ENCODE measurements around the gene AP2A2.
"Not testable (repeated sequence)": the region's sequence is repeated elsewhere in the genome, so short reads cannot be mapped to it uniquely, and the experiment has no call there.

Gene AP2A2

DNA sequence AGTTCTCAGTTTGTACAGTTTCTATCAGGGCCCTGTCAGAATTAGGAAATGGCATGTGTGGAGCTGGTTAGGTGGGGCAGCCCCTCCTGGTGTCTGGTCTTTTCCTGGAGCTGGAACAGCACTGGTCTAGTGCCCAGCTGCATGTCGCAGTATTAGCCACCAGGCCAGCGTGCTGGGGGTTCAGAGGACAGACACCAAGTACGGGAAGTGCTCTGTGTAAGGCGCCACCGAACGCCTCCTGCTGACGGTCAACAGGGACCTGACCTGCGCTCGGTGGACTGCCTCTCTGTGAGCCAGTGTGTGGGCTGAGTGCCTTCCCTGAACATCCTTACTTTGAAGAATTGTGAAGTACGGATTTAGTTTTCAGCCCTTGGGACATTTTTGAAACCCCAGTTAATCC is 33.9 kb downstream of the AP2A2 start:
- POLR2A ChIA-PET: no interaction called here
- TF ChIP-seq ZNF544 (tag by site-specific recombination; IDR thresholded peaks at IDR 0.05) (no peak), ZNF248 (tag by site-specific recombination; IDR thresholded peaks at IDR 0.05) (no peak)
- TF ChIP-seq, protein P1, sequence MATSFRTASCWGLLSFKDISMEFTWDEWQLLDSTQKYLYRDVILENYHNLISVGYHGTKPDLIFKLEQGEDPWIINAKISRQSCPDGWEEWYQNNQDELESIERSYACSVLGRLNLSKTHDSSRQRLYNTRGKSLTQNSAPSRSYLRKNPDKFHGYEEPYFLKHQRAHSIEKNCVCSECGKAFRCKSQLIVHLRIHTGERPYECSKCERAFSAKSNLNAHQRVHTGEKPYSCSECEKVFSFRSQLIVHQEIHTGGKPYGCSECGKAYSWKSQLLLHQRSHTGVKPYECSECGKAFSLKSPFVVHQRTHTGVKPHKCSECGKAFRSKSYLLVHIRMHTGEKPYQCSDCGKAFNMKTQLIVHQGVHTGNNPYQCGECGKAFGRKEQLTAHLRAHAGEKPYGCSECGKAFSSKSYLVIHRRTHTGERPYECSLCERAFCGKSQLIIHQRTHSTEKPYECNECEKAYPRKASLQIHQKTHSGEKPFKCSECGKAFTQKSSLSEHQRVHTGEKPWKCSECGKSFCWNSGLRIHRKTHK (tag by site-specific recombination; IDR thresholded peaks at IDR 0.05): no peak
- TF ChIP-seq, protein P2, sequence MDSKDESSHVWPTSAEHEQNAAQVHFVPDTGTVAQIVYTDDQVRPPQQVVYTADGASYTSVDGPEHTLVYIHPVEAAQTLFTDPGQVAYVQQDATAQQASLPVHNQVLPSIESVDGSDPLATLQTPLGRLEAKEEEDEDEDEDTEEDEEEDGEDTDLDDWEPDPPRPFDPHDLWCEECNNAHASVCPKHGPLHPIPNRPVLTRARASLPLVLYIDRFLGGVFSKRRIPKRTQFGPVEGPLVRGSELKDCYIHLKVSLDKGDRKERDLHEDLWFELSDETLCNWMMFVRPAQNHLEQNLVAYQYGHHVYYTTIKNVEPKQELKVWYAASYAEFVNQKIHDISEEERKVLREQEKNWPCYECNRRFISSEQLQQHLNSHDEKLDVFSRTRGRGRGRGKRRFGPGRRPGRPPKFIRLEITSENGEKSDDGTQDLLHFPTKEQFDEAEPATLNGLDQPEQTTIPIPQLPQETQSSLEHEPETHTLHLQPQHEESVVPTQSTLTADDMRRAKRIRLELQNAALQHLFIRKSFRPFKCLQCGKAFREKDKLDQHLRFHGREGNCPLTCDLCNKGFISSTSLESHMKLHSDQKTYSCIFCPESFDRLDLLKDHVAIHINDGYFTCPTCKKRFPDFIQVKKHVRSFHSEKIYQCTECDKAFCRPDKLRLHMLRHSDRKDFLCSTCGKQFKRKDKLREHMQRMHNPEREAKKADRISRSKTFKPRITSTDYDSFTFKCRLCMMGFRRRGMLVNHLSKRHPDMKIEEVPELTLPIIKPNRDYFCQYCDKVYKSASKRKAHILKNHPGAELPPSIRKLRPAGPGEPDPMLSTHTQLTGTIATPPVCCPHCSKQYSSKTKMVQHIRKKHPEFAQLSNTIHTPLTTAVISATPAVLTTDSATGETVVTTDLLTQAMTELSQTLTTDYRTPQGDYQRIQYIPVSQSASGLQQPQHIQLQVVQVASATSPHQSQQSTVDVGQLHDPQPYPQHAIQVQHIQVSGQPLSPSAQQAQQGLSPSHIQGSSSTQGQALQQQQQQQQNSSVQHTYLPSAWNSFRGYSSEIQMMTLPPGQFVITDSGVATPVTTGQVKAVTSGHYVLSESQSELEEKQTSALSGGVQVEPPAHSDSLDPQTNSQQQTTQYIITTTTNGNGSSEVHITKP (tag by site-specific recombination; IDR thresholded peaks at IDR 0.05): no peak
- TF ChIP-seq, protein P3, sequence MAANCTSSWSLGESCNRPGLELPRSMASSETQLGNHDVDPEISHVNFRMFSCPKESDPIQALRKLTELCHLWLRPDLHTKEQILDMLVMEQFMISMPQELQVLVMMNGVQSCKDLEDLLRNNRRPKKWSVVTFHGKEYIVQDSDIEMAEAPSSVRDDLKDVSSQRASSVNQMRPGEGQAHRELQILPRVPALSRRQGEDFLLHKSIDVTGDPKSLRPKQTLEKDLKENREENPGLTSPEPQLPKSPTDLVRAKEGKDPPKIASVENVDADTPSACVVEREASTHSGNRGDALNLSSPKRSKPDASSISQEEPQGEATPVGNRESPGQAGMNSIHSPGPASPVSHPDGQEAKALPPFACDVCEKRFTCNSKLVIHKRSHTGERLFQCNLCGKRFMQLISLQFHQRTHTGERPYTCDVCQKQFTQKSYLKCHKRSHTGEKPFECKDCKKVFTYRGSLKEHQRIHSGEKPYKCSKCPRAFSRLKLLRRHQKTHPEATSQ (tag by site-specific recombination; IDR thresholded peaks at IDR 0.05): no peak
- H3K9me3 ChIP-seq (ENCODE audit: control insufficient read depth, insufficient read depth, low read depth, low read length): no peaks in the 10 kb centered on the region
- no peak overlapping the region for H3K4me3 ChIP-seq (ENCODE audit: low read depth, low read length)
- H3K36me3 ChIP-seq (ENCODE audit: control insufficient read depth in 2 of 2, insufficient read depth in 1 of 2, low read length in 2 of 2): peaks cover 0 to 71% of the 10 kb centered on the region in 2 experiments; a peak in 2 of 3 replicates
- CTCF ChIA-PET: no interaction called here
- H3K4me1 ChIP-seq (ENCODE audit: control insufficient read depth, insufficient read depth, low read length): no peaks in the 10 kb centered on the region
- no peak overlapping the region for H3K27ac ChIP-seq (ENCODE audit: extremely low read depth, low read depth, low read length)

DNA sequence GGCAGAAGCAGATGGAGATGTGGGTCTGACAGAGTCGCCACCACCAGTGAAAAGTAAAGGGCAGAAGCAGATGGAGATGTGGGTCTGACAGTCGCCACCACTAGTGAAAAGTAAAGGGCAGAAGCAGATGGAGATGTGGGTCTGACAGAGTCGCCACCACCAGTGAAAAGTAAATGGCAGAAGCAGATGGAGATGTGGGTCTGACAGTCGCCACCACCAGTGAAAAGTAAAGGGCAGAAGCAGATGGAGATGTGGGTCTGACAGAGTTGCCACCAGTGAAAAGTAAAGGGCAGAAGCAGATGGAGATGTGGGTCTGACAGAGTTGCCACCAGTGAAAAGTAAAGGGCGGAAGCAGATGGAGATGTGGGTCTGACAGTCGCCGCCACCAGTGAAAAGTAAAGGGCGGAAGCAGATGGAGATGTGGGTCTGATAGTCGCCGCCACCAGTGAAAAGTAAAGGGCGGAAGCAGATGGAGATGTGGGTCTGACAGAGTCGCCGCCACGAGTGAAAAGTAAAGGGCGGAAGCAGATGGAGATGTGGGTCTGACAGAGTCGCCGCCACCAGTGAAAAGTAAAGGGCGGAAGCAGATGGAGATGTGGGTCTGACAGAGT is 35.7 kb downstream of the AP2A2 start:
- CTCF ChIA-PET; POLR2A ChIA-PET; H3K9me3 ChIP-seq (ENCODE audit: control insufficient read depth, insufficient read depth, low read depth, low read length); H3K4me3 ChIP-seq (ENCODE audit: low read depth, low read length); H3K27ac ChIP-seq (ENCODE audit: extremely low read depth, low read depth, low read length); H3K4me1 ChIP-seq (ENCODE audit: control insufficient read depth, insufficient read depth, low read length): not testable (repeated sequence)
- H3K36me3 ChIP-seq (ENCODE audit: control insufficient read depth in 2 of 2, insufficient read depth in 1 of 2, low read length in 2 of 2): peaks cover 0 to 80% of the 10 kb centered on the region in 2 experiments; a peak in 2 of 3 replicates

DNA sequence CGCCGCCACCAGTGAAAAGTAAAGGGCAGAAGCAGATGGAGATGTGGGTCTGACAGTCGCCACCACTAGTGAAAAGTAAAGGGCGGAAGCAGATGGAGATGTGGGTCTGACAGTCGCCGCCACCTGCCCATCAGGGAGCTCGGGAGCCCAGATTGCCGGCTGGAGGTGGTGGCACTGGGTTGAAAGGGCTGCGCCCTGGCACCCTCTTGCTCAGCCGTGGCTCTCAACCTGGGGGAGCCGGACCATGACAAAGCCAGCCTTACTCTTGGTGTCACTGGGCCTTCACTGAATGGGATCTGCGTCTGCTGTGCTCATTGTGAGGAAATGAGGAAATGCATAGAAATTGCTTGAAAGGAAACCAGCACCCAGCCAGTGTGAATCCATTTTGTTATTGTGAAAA is 36.3 kb downstream of the AP2A2 start:
- POLR2A ChIA-PET: no interaction called here
- Histone ChIP-seq H3K4me3 (ENCODE audit: low read depth, low read length) (no peak overlapping the region), H3K27ac (ENCODE audit: extremely low read depth, low read depth, low read length) (no peak overlapping the region), H3K4me1 (ENCODE audit: control insufficient read depth, insufficient read depth, low read length) (no peaks in the 10 kb centered on the region), H3K9me3 (ENCODE audit: control insufficient read depth, insufficient read depth, low read depth, low read length) (no peaks in the 10 kb centered on the region), H3K36me3 (ENCODE audit: control insufficient read depth in 2 of 2, insufficient read depth in 1 of 2, low read length in 2 of 2) (peaks cover 0 to 75% of the 10 kb centered on the region in 2 experiments; a peak in 2 of 3 replicates)
- CTCF ChIA-PET: no interaction called here
- no peak for TF ChIP-seq REPIN1 (tag by site-specific recombination; IDR thresholded peaks at IDR 0.05; ENCODE audit: low read depth)
- no peak for TF ChIP-seq ZNF155 (tag by site-specific recombination; IDR thresholded peaks at IDR 0.05)
- no peak for TF ChIP-seq ZNF747 (tag by site-specific recombination; IDR thresholded peaks at IDR 0.05)
- TF ChIP-seq, protein P4, sequence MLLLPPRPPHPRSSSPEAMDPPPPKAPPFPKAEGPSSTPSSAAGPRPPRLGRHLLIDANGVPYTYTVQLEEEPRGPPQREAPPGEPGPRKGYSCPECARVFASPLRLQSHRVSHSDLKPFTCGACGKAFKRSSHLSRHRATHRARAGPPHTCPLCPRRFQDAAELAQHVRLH (tag by site-specific recombination; IDR thresholded peaks at IDR 0.05): no peak
- TF ChIP-seq, protein P5, sequence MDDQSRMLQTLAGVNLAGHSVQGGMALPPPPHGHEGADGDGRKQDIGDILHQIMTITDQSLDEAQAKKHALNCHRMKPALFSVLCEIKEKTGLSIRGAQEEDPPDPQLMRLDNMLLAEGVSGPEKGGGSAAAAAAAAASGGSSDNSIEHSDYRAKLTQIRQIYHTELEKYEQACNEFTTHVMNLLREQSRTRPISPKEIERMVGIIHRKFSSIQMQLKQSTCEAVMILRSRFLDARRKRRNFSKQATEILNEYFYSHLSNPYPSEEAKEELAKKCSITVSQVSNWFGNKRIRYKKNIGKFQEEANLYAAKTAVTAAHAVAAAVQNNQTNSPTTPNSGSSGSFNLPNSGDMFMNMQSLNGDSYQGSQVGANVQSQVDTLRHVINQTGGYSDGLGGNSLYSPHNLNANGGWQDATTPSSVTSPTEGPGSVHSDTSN (CRISPR knock-in tag; IDR thresholded peaks at IDR 0.05): no peak
- TF ChIP-seq ZNF423 (tag by site-specific recombination; IDR thresholded peaks at IDR 0.05): no peak
- no peak for TF ChIP-seq ZNF366 (tag by site-specific recombination; conservative IDR thresholded peaks at IDR 0.05)
